NCI-H526 (cell line): ENCODE data around the gene RNF111.
A peak's percentile ranks its signal among the peaks of the same experiment; 100 is the strongest.
"Not testable (repeated sequence)": the region's sequence is repeated elsewhere in the genome, so short reads cannot be mapped to it uniquely, and the experiment has no call there.

Source experiments
- DNase-seq, 2 experiments: peaks; one replicate each; lab custom pipeline; 2025; lab: John Stamatoyannopoulos, UW

RNF111 gene

GRCh38 chr15:59000251-59000650 lies 12.8 kb downstream of the RNF111 start:
- not testable (repeated sequence) for DNase-seq

DNA sequence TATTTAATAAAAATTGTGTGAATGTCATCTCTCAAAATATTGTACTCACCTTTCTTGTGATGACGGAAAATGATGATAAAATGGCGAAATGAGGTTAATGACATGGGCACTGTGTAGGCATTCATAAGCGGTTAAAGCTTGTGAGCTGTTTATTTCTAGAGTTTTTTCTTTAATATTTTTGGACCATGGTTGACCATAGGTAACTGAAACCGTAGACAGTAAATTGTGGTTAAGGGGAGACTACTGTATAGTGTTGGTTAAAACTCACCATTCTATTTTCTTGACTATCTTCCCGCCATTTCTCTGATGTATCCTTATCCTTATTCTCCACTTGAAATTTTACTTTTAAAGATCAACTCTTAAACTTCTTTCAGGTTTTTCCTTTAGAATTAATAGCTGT lies 14.5 kb downstream of the RNF111 start:
- no peak for DNase-seq

GRCh38 chr15:59002418-59002859 lies 15.0 kb downstream of the RNF111 start:
- no peak for DNase-seq

GRCh38 chr15:59005579-59005978 lies 18.1 kb downstream of the RNF111 start:
- DNase-seq, result no peak

- no peak for DNase-seq
Measured at GRCh38 chr15:59008086-59008485, 20.6 kb downstream of the RNF111 start.

- no peak for DNase-seq
Measured at GRCh38 chr15:59011262-59011952, 23.9 kb downstream of the RNF111 start.

DNA sequence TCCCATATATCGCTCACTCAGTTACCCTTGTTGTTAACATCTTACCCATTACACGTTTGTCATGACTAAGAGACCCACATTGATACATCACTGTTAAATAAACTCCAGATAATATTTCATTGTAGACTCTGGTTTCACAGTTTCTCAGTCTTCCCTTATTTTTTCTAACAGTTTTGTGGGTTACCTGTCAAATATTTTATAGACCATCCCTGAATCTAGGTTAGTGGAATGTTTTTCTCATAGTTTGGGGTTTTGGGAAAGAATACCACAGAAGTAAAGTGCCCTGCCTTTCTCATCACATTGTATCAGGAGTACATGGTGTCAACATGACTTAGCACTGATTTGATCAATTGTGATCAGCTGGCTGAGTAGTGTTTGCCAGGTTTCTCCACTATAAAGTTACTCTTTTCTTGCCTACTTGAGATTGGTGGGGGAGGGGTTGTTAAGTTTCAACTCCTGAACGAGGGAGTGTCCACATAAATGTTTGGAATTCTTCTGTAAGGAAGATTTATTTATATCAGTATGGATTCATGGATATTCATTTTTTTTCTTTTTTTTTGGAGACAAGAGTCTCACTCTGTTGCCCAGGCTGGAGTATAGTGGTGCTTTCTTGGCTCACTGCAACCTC lies 25.9 kb downstream of the RNF111 start:
- DNase-seq, result no peak

DNA sequence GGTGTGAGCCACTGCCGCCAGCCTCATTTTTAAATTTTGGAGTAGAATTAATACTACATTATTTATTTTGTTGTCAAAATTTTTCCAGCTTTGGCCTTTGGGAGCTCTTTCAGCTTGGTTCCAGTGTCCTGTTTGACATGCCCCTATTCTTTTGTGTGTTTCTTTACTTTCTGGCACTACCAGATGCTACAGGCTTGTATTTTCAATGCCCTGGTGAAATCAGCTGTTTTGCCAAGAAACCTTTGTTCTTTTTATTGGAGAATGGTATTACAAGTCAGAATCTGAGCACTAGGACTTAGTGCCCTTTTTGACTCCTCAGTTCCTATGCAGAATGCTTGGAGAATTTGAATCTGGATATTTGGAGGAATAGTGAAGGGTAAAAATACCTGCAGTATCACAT lies 26.6 kb downstream of the RNF111 start:
- DNase-seq, result no peak

- DNase-seq, result no peak
Measured at GRCh38 chr15:59017449-59017848, 30.0 kb downstream of the RNF111 start.

GRCh38 chr15:59018833-59019232 lies 31.4 kb downstream of the RNF111 start:
- DNase-seq, result no peak

- no peak for DNase-seq
Measured at GRCh38 chr15:59020322-59020721, 32.9 kb downstream of the RNF111 start.

DNA sequence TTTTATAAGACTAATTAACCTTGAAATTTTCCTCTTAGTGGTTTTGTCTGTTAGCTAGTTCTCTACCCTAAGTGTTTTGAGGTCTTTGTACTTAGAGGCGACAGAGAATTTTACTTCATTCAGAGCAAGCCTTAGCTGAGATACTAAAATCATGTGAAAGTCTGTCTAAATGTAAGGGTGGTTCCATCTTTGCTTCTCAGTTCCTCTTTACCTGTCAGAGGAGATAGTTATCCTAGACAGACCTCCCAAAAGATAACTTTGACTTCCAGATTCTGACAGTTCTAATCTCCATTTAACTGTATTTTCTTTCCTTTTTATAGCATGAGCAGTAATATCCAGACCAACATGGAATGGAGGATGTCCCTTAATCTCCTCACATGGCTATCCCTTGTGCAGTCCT lies 34.7 kb downstream of the RNF111 start:
- DNase-seq, result no peak

- DNase-seq, result no peak
Measured at GRCh38 chr15:59026207-59026606, 38.7 kb downstream of the RNF111 start.

DNA sequence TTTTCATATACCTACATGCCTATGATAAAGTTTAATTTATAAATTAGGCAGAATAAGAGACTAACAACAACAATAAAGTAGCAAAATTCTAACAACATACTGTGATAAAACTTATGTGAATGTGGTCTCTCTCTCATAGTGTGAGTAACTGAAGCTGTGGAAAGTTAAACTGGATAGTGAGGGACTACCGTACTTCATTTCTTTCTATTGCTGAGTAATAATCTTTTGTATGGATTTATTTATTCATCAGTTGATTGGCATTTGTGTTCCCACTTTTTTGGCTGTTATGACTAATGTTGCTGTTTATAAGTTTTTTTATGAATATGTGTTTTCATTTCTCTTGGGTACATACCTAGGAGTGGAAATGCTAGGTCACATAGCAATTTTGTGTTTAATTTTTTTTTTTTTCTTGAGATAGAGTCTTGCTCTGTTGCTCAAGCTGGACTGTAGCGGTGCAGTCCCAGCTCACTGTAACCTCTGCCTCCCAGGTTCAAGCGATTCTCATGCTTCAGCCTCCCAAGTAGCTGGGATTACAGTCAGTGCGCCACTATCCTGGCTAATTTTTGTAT lies 41.0 kb downstream of the RNF111 start:
- no peak for DNase-seq

DNA sequence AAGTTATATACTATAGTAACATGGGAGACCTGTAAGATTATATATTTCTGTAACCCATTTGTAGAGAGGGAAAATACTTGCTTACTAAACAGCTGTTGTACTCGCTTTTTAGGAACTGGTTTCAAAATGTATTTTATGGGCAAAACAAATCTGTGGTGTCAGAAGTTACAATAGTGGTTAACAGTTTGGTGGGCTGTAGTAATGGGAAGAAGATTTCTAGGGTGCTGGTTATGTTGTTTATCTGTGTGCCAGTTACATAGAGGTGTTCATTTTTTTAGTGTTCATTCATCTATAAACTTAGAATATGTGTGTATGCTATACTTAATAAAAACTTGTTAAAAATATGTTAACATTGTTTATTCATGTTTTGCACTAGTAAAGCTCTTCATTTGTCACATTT lies 42.1 kb downstream of the RNF111 start:
- DNase-seq, result no peak

- peak; percentile 44 to 57 for DNase-seq
Measured at GRCh38 chr15:59035201-59035600, 47.7 kb downstream of the RNF111 start.

DNA sequence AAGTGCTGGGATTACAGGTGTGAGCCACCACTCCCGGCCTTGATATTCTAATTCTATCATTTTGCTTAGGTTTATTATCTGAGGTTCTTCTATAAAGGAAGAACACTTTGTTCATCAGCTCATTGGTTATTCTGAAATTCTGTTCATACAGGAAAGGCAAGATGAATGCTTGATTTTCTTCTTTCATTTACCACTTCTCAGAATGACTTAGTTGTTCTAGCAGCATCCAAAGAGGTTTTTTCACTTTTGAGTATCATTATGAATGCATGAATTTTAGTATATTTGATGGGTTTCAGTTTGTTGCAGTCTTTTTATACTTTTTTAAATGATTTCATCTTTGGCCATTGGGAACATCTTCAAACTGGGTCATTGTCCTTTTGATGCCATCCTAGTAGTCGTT lies 51.8 kb downstream of the RNF111 start:
- no peak for DNase-seq

DNA sequence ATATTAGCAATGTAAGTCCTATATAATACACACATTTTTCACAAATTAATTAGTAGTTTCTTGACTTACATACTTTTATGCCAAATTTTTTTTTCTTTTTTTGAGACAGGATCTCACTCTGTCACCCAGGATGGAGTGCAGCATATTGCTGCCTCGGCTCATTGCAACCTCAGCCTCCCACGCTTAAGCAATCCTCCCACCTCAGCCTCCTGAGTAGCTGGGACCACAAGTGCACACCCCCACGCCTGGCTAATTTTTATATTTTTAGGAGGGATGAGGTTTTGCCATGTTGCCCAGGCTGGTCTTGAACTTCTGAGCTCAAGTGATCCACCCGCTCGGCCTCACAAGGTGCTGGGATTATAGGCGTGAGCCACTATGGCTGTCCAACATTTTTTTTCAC lies 54.6 kb downstream of the RNF111 start:
- no peak for DNase-seq

DNA sequence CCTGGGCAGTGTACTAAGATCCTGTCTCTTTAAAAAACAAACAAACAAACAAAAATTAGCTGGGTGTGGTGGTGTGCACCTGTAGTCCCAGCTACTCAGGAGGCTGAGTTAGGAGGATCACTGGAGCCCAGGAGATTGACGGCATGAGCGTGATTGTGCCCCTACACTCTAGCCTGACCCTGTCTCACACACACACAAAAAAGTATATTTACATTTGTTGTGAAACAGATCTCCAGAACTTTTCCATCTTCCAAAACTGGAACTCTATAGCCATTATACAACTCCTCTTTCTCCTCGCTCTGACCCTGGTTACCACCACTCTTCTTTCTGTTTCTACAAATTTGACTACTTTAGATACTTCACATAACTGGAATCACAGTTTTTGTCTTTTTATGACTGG lies 61.4 kb downstream of the RNF111 start:
- DNase-seq, result no peak

GRCh38 chr15:59051873-59052861 lies 64.7 kb downstream of the RNF111 start:
- no peak for DNase-seq

- no peak for DNase-seq
Measured at GRCh38 chr15:59052915-59053407, 65.5 kb downstream of the RNF111 start.

GRCh38 chr15:59053482-59053881 lies 66.0 kb downstream of the RNF111 start:
- DNase-seq, result no peak
